SJCRH30 (cell line): ENCODE results near the gene ST8SIA4. TPM values are rescaled to one million over a fixed set of nuclear protein-coding genes. Genes with fewer than 3 reads are reported as not detected.
"Not testable (repeated sequence)": the region's sequence is repeated elsewhere in the genome, so short reads cannot be mapped to it uniquely, and the experiment has no call there.

ENCODE experiments used
- DNase-seq, 2 experiments: peaks; one replicate each; pipeline ENCODE4 v3.0.0-alpha.2; 2015 to 2020
- H3K27ac ChIP-seq: fragments of 250-450 bp; sonication (Bioruptor Pico); 2 replicates; pipeline ENCODE4 v1.5.1; 2020; ENCODE audit warnings: mild to moderate bottlenecking, moderate library complexity
- H3K27me3 ChIP-seq: fragments of 250-450 bp; sonication (Bioruptor Pico); 2 replicates; pipeline ENCODE4 v1.5.1; 2020; ENCODE audit warnings: mild to moderate bottlenecking, moderate library complexity
- H3K36me3 ChIP-seq: fragments of 250-450 bp; sonication (Bioruptor Pico); 2 replicates; pipeline ENCODE4 v1.5.1; 2020; ENCODE audit warnings: mild to moderate bottlenecking, moderate library complexity
- H3K4me1 ChIP-seq: fragments of 250-450 bp; sonication (Bioruptor Pico); 2 replicates; pipeline ENCODE4 v1.5.1; 2020; ENCODE audit warnings: mild to moderate bottlenecking, moderate library complexity
- H3K4me3 ChIP-seq: fragments of 250-450 bp; sonication (Bioruptor Pico); 2 replicates; pipeline ENCODE4 v1.5.1; 2020; ENCODE audit warnings: mild to moderate bottlenecking, moderate library complexity
- H3K9me3 ChIP-seq: fragments of 250-450 bp; sonication (Bioruptor Pico); replicated peaks from 2 replicates; pipeline ENCODE4 v1.5.1; 2020; ENCODE audit warnings: mild to moderate bottlenecking, moderate library complexity
- total RNA-seq: library from RNA; depleted of rRNA; stranded (reverse); fragments of >200 nt; shearing (Covaris generic); gene quantifications from 2 replicates; pipeline ENCODE4 v1.2.3, GENCODE V29; 2014

The ST8SIA4 gene
- total RNA-seq, 1 experiment from 2014 or later, result 0.73 TPM

DNA sequence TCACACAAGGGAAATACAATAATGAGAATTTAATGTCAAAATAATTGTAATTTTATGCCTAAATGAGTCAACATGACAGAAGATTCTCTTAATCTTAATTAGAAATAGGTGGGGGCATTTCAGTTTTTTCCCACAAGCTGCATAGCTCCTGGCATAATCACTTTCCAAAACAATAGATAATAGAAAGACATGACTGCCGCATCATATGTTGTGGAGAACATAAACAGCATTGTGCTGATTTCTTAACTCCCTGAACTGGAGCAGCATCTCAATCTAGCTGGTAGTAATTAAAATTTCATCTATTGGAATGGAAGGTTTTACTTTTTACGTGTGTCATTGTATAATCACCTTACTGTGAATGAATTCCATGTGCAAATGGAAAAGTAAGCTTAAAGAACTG lies 112.1 kb downstream of the ST8SIA4 start:
- Histone ChIP-seq H3K36me3 (no peaks in the 10 kb centered on the region), H3K4me3 (no peak overlapping the region), H3K9me3 (no peaks in the 10 kb centered on the region), H3K27me3 (no peaks in the 10 kb centered on the region), H3K4me1 (no peaks in the 10 kb centered on the region), H3K27ac (no peak overlapping the region)
- DNase-seq, result no peak

DNA sequence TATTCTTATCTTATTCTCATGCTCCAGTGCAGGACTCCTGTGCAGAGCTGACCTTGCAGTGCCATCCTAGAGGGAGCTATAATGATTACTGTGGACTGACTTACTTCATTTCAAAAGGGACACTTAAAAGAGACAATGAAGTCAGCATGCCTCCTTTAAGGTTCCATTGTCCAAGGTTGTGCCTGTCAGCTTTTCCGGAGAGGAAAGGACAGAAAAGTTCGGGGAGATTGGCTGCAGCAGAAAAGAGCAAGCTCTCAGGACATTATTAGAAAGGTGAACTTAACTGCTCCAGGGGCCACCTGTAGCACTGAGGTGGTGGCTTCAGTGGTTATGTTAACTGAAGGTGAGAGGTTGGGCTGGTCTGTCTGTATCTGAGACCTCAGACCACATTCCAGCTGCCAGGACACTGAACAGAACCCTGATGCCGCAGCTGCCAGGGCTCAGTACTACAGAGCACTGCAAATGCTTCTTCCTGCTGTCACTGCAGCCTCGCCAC lies 112.9 kb downstream of the ST8SIA4 start:
- no peaks in the 10 kb centered on the region for H3K27me3 ChIP-seq
- H3K36me3 ChIP-seq, result no peaks in the 10 kb centered on the region
- H3K4me1 ChIP-seq, result no peaks in the 10 kb centered on the region
- DNase-seq, result peak in 1 of 2 experiments; percentile 6
- H3K4me3 ChIP-seq, result no peak overlapping the region
- H3K9me3 ChIP-seq, result no peaks in the 10 kb centered on the region
- no peak overlapping the region for H3K27ac ChIP-seq

DNA sequence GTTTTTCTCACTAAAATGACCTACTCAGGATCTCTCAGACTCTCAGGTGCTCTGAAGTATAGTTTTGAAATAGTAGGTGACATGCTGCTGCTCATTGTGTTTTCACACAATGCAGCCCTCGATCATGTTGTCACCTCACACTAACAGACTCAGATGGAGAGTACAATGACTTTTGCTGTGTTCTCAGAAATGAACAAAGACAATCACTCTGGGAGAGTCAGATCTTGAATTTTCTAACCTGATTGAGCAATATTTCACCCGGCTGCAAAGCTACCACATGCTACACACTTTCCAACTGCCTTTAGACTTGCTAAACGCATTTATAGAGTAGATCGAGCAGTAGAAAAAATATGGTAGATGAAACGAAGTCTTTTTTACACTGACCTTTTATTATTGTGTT lies 113.4 kb downstream of the ST8SIA4 start:
- Histone ChIP-seq H3K9me3 (no peaks in the 10 kb centered on the region), H3K4me1 (no peaks in the 10 kb centered on the region), H3K36me3 (no peaks in the 10 kb centered on the region), H3K4me3 (no peak overlapping the region), H3K27ac (no peak overlapping the region), H3K27me3 (no peaks in the 10 kb centered on the region)
- no peak for DNase-seq

GRCh38 chr5:100788417-100788816 lies 114.7 kb downstream of the ST8SIA4 start:
- H3K36me3 ChIP-seq, result no peaks in the 10 kb centered on the region
- no peaks in the 10 kb centered on the region for H3K9me3 ChIP-seq
- H3K27me3 ChIP-seq, result no peaks in the 10 kb centered on the region
- no peaks in the 10 kb centered on the region for H3K4me1 ChIP-seq
- no peak overlapping the region for H3K27ac ChIP-seq
- no peak overlapping the region for H3K4me3 ChIP-seq
- no peak for DNase-seq

DNA sequence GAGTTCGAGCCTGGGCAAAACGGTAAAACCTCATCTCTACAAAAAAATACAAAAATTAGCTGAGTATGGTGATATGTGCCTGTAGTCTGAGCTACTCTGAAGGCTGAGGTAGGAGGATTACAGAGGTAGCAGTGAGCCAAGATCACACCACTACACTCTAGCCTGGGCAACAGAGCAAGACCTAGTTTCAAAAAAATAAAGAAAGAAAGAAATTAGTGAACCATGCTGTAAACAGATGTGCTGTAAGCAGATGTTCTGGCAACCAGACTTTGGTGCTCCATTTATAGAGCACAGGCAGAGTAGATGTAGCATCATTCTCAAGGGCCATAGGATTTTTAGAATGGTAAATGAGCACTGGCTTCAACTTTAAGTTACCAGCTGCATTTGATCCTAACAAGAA lies 115.4 kb downstream of the ST8SIA4 start:
- Histone ChIP-seq H3K27ac (no peak overlapping the region), H3K4me1 (no peaks in the 10 kb centered on the region), H3K9me3 (no peaks in the 10 kb centered on the region), H3K4me3 (no peak overlapping the region), H3K36me3 (no peaks in the 10 kb centered on the region), H3K27me3 (no peaks in the 10 kb centered on the region)
- no peak for DNase-seq

- not testable (repeated sequence) for H3K4me3 ChIP-seq, H3K27ac ChIP-seq, H3K4me1 ChIP-seq, H3K36me3 ChIP-seq, H3K9me3 ChIP-seq, H3K27me3 ChIP-seq, DNase-seq
Observed at GRCh38 chr5:100785536-100785935, 117.5 kb downstream of the ST8SIA4 start.

- no peaks in the 10 kb centered on the region for H3K27me3 ChIP-seq
- H3K4me3 ChIP-seq, result no peak overlapping the region
- no peak for DNase-seq
- no peaks in the 10 kb centered on the region for H3K9me3 ChIP-seq
- no peaks in the 10 kb centered on the region for H3K36me3 ChIP-seq
- H3K27ac ChIP-seq, result no peak overlapping the region
- peaks cover 10% of the 10 kb centered on the region; the same call in 1 of the 2 replicates for H3K4me1 ChIP-seq
Observed at GRCh38 chr5:100780376-100780870, 122.7 kb downstream of the ST8SIA4 start.

DNA sequence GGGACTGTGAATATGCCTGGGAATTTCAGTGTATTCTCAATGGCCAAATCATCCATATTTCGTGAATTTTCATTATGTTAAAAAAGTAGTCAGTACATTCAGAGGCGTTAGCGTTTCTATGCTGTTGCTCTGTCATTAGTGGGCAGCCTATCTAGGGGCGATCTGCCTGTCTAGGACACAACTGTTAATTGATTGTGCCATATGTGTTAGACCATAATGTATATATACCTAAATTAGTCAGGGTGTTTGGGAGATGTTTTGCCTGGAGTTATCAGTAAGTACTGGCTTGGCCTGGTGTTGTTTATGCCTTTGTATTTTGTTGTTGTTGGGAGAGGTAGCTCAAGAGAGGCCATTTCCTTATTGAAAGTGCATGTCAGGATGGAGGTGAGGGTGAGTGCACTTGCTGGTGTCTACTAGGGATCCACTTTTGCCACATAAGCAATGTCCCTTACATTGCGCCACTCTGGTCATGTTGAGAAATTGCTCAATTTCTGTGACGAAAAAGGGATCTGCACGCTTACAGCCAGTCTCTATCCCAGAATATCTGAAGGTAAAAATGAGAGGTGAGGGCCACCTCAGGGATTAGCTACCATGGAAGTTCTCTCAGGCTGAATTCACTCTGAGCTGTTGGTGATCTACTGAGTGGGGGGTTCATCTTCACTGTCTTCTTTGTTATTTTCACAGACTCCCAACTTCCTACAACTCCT lies 123.3 kb downstream of the ST8SIA4 start:
- no peak for DNase-seq
- H3K27ac ChIP-seq, result no peak overlapping the region

DNA sequence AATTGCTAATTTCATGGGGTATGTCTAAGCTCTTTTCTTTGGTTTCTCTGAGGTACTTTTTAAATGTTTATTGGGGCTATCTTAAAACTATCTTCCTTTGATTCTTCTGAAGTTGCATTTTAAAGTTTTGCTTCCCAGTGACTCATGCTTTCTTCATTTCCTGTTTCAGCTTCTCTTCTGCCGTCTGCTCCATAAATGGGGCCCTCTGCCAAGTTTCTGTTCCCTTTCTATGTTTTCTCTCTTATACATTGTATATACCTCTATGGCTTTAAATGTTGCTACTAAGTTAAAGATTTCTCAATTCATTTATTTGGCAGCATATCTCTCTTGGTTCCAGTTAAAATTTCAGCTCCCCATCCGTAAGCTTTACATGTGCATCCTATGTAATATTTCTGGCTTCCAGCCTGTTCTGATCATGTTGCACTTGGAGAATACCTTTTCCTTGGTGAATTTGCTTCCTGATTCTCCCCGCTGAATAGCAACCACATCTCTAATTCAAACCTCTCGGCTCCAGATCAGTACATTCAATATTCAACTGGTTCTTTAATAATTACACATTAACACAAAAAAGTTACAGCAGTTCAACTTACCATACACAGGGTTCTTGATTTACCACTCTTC lies 125.3 kb downstream of the ST8SIA4 start:
- H3K4me1 ChIP-seq, result peaks cover 10% of the 10 kb centered on the region; the same call in 1 of the 2 replicates
- H3K27me3 ChIP-seq, result no peaks in the 10 kb centered on the region
- H3K27ac ChIP-seq, result peak overlapping the region; percentile 30
- no peak overlapping the region for H3K4me3 ChIP-seq
- peak in 1 of 2 experiments; percentile 36 for DNase-seq
- H3K36me3 ChIP-seq, result no peaks in the 10 kb centered on the region
- H3K9me3 ChIP-seq, result no peaks in the 10 kb centered on the region; the same call in 1 of the 2 replicates

More for the DNA sequence above, 123.3 kb downstream of the ST8SIA4 start:
- H3K4me1 ChIP-seq, result peaks cover 10% of the 10 kb centered on the region; the same call in 1 of the 2 replicates
- no peak overlapping the region for H3K4me3 ChIP-seq
- no peaks in the 10 kb centered on the region for H3K9me3 ChIP-seq
- no peaks in the 10 kb centered on the region for H3K27me3 ChIP-seq
- no peaks in the 10 kb centered on the region for H3K36me3 ChIP-seq

DNA sequence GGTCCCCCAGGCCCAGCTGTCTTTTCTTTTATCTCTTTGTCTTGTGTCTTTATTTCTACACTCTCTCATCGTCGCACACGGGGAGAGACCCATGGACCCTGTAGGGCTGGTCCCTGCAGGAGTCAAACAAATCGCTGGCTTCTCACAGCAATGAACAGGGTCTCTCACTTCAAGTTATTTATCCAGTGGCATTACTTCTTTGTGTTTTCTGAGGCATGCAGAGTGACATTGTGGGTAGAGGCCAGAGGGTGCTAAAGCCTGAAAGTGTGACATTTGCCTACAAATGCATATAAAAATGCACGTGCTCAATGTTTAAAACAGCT lies 127.6 kb downstream of the ST8SIA4 start:
- no peaks in the 10 kb centered on the region for H3K36me3 ChIP-seq
- no peak overlapping the region for H3K4me3 ChIP-seq
- H3K9me3 ChIP-seq, result no peaks in the 10 kb centered on the region; the same call in 1 of the 2 replicates
- H3K4me1 ChIP-seq, result peaks cover 10% of the 10 kb centered on the region; the same call in 1 of the 2 replicates
- no peak overlapping the region for H3K27ac ChIP-seq
- DNase-seq, result no peak
- H3K27me3 ChIP-seq, result no peaks in the 10 kb centered on the region

DNA sequence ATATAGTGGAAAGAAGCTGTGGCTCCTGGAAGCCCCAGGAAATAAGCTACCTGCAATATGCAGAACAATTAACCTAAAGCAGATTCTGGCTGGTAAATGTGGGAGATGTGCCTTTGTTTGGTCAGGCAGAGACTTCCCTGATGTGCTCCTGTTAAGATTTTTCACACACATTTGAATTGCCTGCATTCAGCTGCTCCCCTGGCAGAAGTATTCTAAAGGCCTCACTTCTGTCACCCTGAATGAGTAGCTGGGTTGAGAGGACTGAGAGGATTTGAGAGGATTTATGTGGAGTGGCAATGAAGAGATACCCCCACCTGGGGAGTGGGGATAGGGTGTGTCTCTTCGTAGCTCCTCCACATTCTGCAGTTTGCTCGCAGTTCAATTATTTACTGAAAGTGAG lies 130.5 kb downstream of the ST8SIA4 start:
- no peak overlapping the region for H3K4me3 ChIP-seq
- H3K27me3 ChIP-seq, result no peaks in the 10 kb centered on the region
- peaks cover 5% of the 10 kb centered on the region; the same call in 1 of the 2 replicates for H3K4me1 ChIP-seq
- no peaks in the 10 kb centered on the region; the same call in 1 of the 2 replicates for H3K9me3 ChIP-seq
- no peak for DNase-seq
- no peaks in the 10 kb centered on the region for H3K36me3 ChIP-seq
- no peak overlapping the region for H3K27ac ChIP-seq

- Histone ChIP-seq H3K27me3 (no peaks in the 10 kb centered on the region), H3K4me1 (no peaks in the 10 kb centered on the region), H3K9me3 (no peaks in the 10 kb centered on the region; the same call in 1 of the 2 replicates), H3K36me3 (no peaks in the 10 kb centered on the region), H3K27ac (no peak overlapping the region), H3K4me3 (no peak overlapping the region)
- DNase-seq, result no peak
Observed at GRCh38 chr5:100772006-100772405, 131.1 kb downstream of the ST8SIA4 start.

GRCh38 chr5:100771181-100771580 lies 131.9 kb downstream of the ST8SIA4 start:
- DNase-seq, result no peak
- H3K27me3 ChIP-seq, result no peaks in the 10 kb centered on the region
- no peaks in the 10 kb centered on the region for H3K4me1 ChIP-seq
- H3K27ac ChIP-seq, result no peak overlapping the region
- H3K9me3 ChIP-seq, result no peaks in the 10 kb centered on the region; the same call in 1 of the 2 replicates
- no peaks in the 10 kb centered on the region for H3K36me3 ChIP-seq
- H3K4me3 ChIP-seq, result no peak overlapping the region

- Histone ChIP-seq H3K4me1 (no peaks in the 10 kb centered on the region), H3K4me3 (no peak overlapping the region), H3K36me3 (no peaks in the 10 kb centered on the region), H3K27ac (no peak overlapping the region), H3K9me3 (no peaks in the 10 kb centered on the region), H3K27me3 (no peaks in the 10 kb centered on the region)
- DNase-seq, result no peak
Observed at GRCh38 chr5:100768221-100768620, 134.9 kb downstream of the ST8SIA4 start.

- Histone ChIP-seq H3K9me3 (no peaks in the 10 kb centered on the region), H3K27me3 (no peaks in the 10 kb centered on the region), H3K4me1 (no peaks in the 10 kb centered on the region), H3K27ac (no peak overlapping the region), H3K36me3 (no peaks in the 10 kb centered on the region), H3K4me3 (no peak overlapping the region)
- DNase-seq, result no peak
Observed at GRCh38 chr5:100762995-100763394, 140.1 kb downstream of the ST8SIA4 start.
